HL-60 (cell line): Measurements from ENCODE around the gene GLRX2.

ENCODE experiments used
- DNase-seq, 2 experiments: peaks; one replicate each; pipeline ENCODE4 v3.0.0-alpha.2; 2010 to 2020; ENCODE audit warnings: low read depth in 1 of 2, low spot score in 1 of 2
- H3K27ac ChIP-seq: fragments of 250-450 bp; sonication (Bioruptor Pico); replicated peaks from 2 replicates; pipeline ENCODE4 v1.5.1; 2020; ENCODE audit warnings: mild to moderate bottlenecking, moderate library complexity
- H3K27me3 ChIP-seq: fragments of 250-450 bp; sonication (Bioruptor Pico); 2 replicates; pipeline ENCODE4 v1.5.1; 2021; ENCODE audit warnings: mild to moderate bottlenecking, moderate library complexity; ENCODE audit not compliant: insufficient read depth, poor library complexity, severe bottlenecking
- H3K4me3 ChIP-seq: replicated peaks from 2 replicates; pipeline ENCODE4 v1.5.1; 2011; ENCODE audit warnings: mild to moderate bottlenecking, control low read depth, low read length; ENCODE audit not compliant: insufficient read depth
- CTCF ChIP-seq: IDR thresholded peaks from one replicate; pipeline ENCODE4 v1.5.1; 2011; ENCODE audit warnings: low read length, control low read depth, inconsistent platforms; ENCODE audit not compliant: insufficient read depth
- GABPA ChIP-seq: IDR thresholded peaks from 2 replicates; pipeline ENCODE4 v1.6.1; 2012; ENCODE audit warnings: low read depth
- POLR2AphosphoS5 ChIP-seq: IDR thresholded peaks from 2 replicates; pipeline ENCODE4 v1.6.1; 2012; ENCODE audit warnings: low read depth
- REST ChIP-seq: IDR thresholded peaks from 2 replicates; pipeline ENCODE4 v1.6.1; 2012; ENCODE audit warnings: low read depth; ENCODE audit not compliant: insufficient replicate concordance
- SPI1 ChIP-seq: IDR thresholded peaks from 2 replicates; pipeline ENCODE4 v1.6.1; 2012; ENCODE audit warnings: low read depth, mild to moderate bottlenecking, borderline replicate concordance

The GLRX2 gene

GRCh38 chr1:193079187-193079586 lies 26.0 kb downstream of the GLRX2 start:
- Histone ChIP-seq H3K27me3 (no peaks in the 10 kb centered on the region), H3K4me3 (no peak overlapping the region), H3K27ac (no peak overlapping the region)
- no peak for TF ChIP-seq REST
- TF ChIP-seq POLR2AphosphoS5: no peak
- no peak for TF ChIP-seq GABPA
- TF ChIP-seq CTCF: no peak
- TF ChIP-seq SPI1: no peak
- no peak for DNase-seq

GRCh38 chr1:193077991-193078390 lies 27.2 kb downstream of the GLRX2 start:
- H3K27me3 ChIP-seq: no peaks in the 10 kb centered on the region
- no peak for DNase-seq
- H3K4me3 ChIP-seq: no peak overlapping the region
- TF ChIP-seq REST (no peak), CTCF (no peak)
- no peak overlapping the region for H3K27ac ChIP-seq

- Histone ChIP-seq H3K27ac (no peak overlapping the region), H3K27me3 (no peaks in the 10 kb centered on the region), H3K4me3 (no peak overlapping the region)
- DNase-seq: no peak
- TF ChIP-seq REST (no peak), CTCF (no peak), POLR2AphosphoS5 (no peak), GABPA (no peak), SPI1 (no peak)
These were observed 34.3 kb downstream of the GLRX2 start for GRCh38 chr1:193070942-193071341.
